Esophagus muscularis mucosa (tissue), 4 donors: ENCODE measurements around the gene ATP7B.

Source experiments
- CTCF ChIP-seq, 3 experiments: fragments of 200-600 bp in 2 of 3; fragments of 450-650 bp in 1 of 3; sonication (generic) in 2 of 3; IDR thresholded peaks; one replicate each; pipeline ENCODE4 v1.5.1; 2017 to 2019; ENCODE audit warnings: antibody characterized with exemption in 3 of 3, mild to moderate bottlenecking in 2 of 3, moderate library complexity in 1 of 3
- EP300 ChIP-seq: sonication (generic); formaldehyde crosslinking; IDR thresholded peaks from one replicate; pipeline ENCODE4 v1.6.1; 2017; ENCODE audit warnings: antibody characterized with exemption
- POLR2A ChIP-seq: fragments of 450-650 bp; IDR thresholded peaks from one replicate; pipeline ENCODE4 v1.6.1; 2017; ENCODE audit warnings: antibody characterized with exemption, moderate library complexity, mild to moderate bottlenecking, low read depth

- TF ChIP-seq POLR2A (no peak), CTCF (IDR thresholded peaks at IDR 0.05) (no peak), EP300 (no peak)
Observed at GRCh38 chr13:51966186-51966585, 45.1 kb downstream of the ATP7B start.
